HCT116 (cell line): ENCODE results near the gene TFCP2. TPM values are rescaled to one million over a fixed set of nuclear protein-coding genes. Genes with fewer than 3 reads are reported as not detected.

Experiments used
- ATAC-seq: fragments of 200-7000 bp; cut with Tn5 transposase; 2 replicates; pipeline ENCODE4 v1.9.1; 2020; ENCODE audit warnings: mild to moderate bottlenecking, moderate library complexity
- BruUV-seq: library from RNA; stranded (reverse); fragments of 400-500 nt; replicated peaks from 2 replicates; lab custom pipeline; 2021; lab: Mats Ljungman, UMichigan
- CTCF ChIA-PET: fragments of 300-600 bp; sonication (Branson Sonifier 250); formaldehyde crosslinking; loops from one replicate; lab custom pipeline; 2021; ENCODE audit warnings: antibody characterized with exemption; lab: Charles Lee
- POLR2A ChIA-PET: fragments of 300-600, 350-600 bp; sonication (Branson Sonifier 250); formaldehyde crosslinking; loops from one replicate; lab custom pipeline; 2021; ENCODE audit warnings: antibody characterized with exemption; lab: Charles Lee
- RAD21 ChIA-PET, 2 experiments: fragments of 300-600 bp; sonication (Branson Sonifier 250); formaldehyde crosslinking; loops; one replicate each; lab custom pipeline; 2023; ENCODE audit warnings: low total read pairs in 2 of 2; ENCODE audit not compliant: uncharacterized antibody in 2 of 2, unreplicated experiment in 2 of 2, low non-redundant PET in 1 of 2; lab: Charles Lee
- DNase-seq: peaks from one replicate; pipeline ENCODE4 v3.0.0-alpha.2; 2010; ENCODE audit warnings: low read depth, low spot score
- H2AFZ ChIP-seq: fragments of 200-600 bp; shearing (Covaris generic), sonication (generic); 2 replicates; pipeline ENCODE4 v1.6.1; 2017; ENCODE audit warnings: low read depth, mixed run types, mixed read lengths, antibody characterized with exemption, low read length; ENCODE audit not compliant: poor library complexity, severe bottlenecking
- H3K27ac ChIP-seq: 2 replicates; pipeline ENCODE4 v1.5.1; 2012; ENCODE audit warnings: low read depth, low read length
- H3K27me3 ChIP-seq: fragments of 200-600 bp; sonication (generic); 2 replicates; pipeline ENCODE4 v1.6.1; 2016; ENCODE audit warnings: mixed run types, low read length, mixed read lengths; ENCODE audit not compliant: insufficient read depth
- H3K36me3 ChIP-seq, 2 experiments: fragments of 200-500 bp in 1 of 2; fragments of 200-600 bp in 1 of 2; sonication (Bioruptor generic) in 1 of 2; sonication (generic) in 1 of 2; 2 replicates each; pipeline versions ENCODE4 v1.5.1 to v1.6.1; 2014 to 2016; ENCODE audit warnings: low read length in 2 of 2, inconsistent platforms in 1 of 2, mixed read lengths in 1 of 2, mixed run types in 1 of 2; ENCODE audit not compliant: insufficient read depth in 2 of 2, control insufficient read depth in 1 of 2
- H3K4me1 ChIP-seq, 2 experiments: fragments of 200-600 bp in 1 of 2; sonication (generic) in 1 of 2; 2 replicates each; pipeline versions ENCODE4 v1.5.1 to v1.6.1; 2012 to 2017; ENCODE audit warnings: low read length in 2 of 2, inconsistent platforms in 1 of 2, mild to moderate bottlenecking in 1 of 2, mixed read lengths in 1 of 2, mixed run types in 1 of 2, moderate library complexity in 1 of 2; ENCODE audit not compliant: insufficient read depth in 2 of 2, control insufficient read depth in 1 of 2
- H3K4me2 ChIP-seq: fragments of 200-600 bp; sonication (generic); 2 replicates; pipeline ENCODE4 v1.6.1; 2017; ENCODE audit warnings: mixed run types, low read length, mixed read lengths
- H3K4me3 ChIP-seq, 2 experiments: fragments of 200-600 bp in 1 of 2; sonication (generic) in 1 of 2; replicated peaks in 1 of 2; 2 replicates each; pipeline ENCODE4 v1.5.1; 2011 to 2016; ENCODE audit warnings: low read length in 2 of 2, control low read depth in 1 of 2, low read depth in 1 of 2, mild to moderate bottlenecking in 1 of 2, mixed read lengths in 1 of 2, mixed run types in 1 of 2
- H3K79me2 ChIP-seq: fragments of 200-600 bp; sonication (generic); 2 replicates; pipeline ENCODE4 v1.6.1; 2017; ENCODE audit warnings: mild to moderate bottlenecking, mixed run types, low read length, moderate library complexity, mixed read lengths; ENCODE audit not compliant: insufficient read depth
- H3K9ac ChIP-seq: fragments of 200-600 bp; sonication (generic); 2 replicates; pipeline ENCODE4 v1.6.1; 2016; ENCODE audit warnings: low read length, mixed read lengths
- H3K9me2 ChIP-seq: fragments of 200-600 bp; sonication (generic), shearing (Covaris generic); 2 replicates; pipeline ENCODE4 v1.6.1; 2017; ENCODE audit warnings: mixed run types, mild to moderate bottlenecking, moderate library complexity; ENCODE audit not compliant: insufficient read depth
- H3K9me3 ChIP-seq, 2 experiments: fragments of 200-500 bp in 1 of 2; fragments of 200-600 bp in 1 of 2; sonication (Bioruptor generic) in 1 of 2; sonication (generic) in 1 of 2; 2 replicates each; pipeline ENCODE4 v1.6.1; 2014 to 2017; ENCODE audit warnings: low read length in 2 of 2, mixed read lengths in 2 of 2, inconsistent platforms in 1 of 2, low read depth in 1 of 2, mild to moderate bottlenecking in 1 of 2, mixed run types in 1 of 2, moderate library complexity in 1 of 2; ENCODE audit not compliant: control insufficient read depth in 1 of 2, insufficient read depth in 1 of 2
- H4K20me1 ChIP-seq: fragments of 200-600 bp; sonication (generic), shearing (Covaris generic); 2 replicates; pipeline ENCODE4 v1.6.1; 2017; ENCODE audit warnings: mixed run types, mild to moderate bottlenecking, moderate library complexity; ENCODE audit not compliant: insufficient read depth
- CBX3 ChIP-seq: IDR thresholded peaks from 2 replicates; pipeline ENCODE4 v1.6.1; 2012; ENCODE audit warnings: low read depth
- EGR1 ChIP-seq: IDR thresholded peaks from 2 replicates; pipeline ENCODE4 v1.6.1; 2012; ENCODE audit warnings: low read depth
- ELF1 ChIP-seq: IDR thresholded peaks from 2 replicates; pipeline ENCODE4 v1.6.1; 2012; ENCODE audit warnings: low read depth, borderline replicate concordance
- EZH2 ChIP-seq: fragments of 200-600 bp; sonication (generic); IDR thresholded peaks from 2 replicates; pipeline ENCODE4 v1.6.1; 2017; ENCODE audit warnings: antibody characterized with exemption, mixed run types
- EZH2phosphoT487 ChIP-seq: fragments of 200-600 bp; IDR thresholded peaks from 2 replicates; pipeline ENCODE4 v1.6.1; 2018; ENCODE audit warnings: antibody characterized with exemption, borderline replicate concordance
- FOSL1 ChIP-seq: IDR thresholded peaks from 2 replicates; pipeline ENCODE4 v1.6.1; 2012; ENCODE audit warnings: low read depth
- JUND ChIP-seq: IDR thresholded peaks from 2 replicates; pipeline ENCODE4 v1.6.1; 2012
- SIN3A ChIP-seq: IDR thresholded peaks from 2 replicates; pipeline ENCODE4 v1.6.1; 2012; ENCODE audit warnings: low read depth
- SP1 ChIP-seq: IDR thresholded peaks from 2 replicates; pipeline ENCODE4 v1.6.1; 2012; ENCODE audit warnings: low read depth
- SRF ChIP-seq: IDR thresholded peaks from 2 replicates; pipeline ENCODE4 v1.6.1; 2012; ENCODE audit warnings: low read depth
- TCF7L2 ChIP-seq: IDR thresholded peaks from 2 replicates; pipeline ENCODE4 v1.7.0; 2011; ENCODE audit warnings: borderline replicate concordance, inconsistent platforms; ENCODE audit not compliant: insufficient read depth, insufficient read length; ENCODE audit errors: extremely low read depth
- ZFX ChIP-seq: fragments of 450-650 bp; IDR thresholded peaks from 2 replicates; pipeline ENCODE4 v1.6.1; 2017
- ZNF274 ChIP-seq: fragments of 200-500 bp; sonication (Bioruptor generic); IDR thresholded peaks from 2 replicates; pipeline ENCODE4 v1.6.1; 2014; ENCODE audit warnings: mild to moderate bottlenecking, low read depth, low read length, inconsistent platforms
- intact Hi-C: fragments of 100-400 bp; cut with micrococcal nuclease; formaldehyde crosslinking; loops from 2 replicates; pipeline ENCODE4 v1.10.0; 2022
- total RNA-seq: library from RNA; stranded (reverse); gene quantifications from one replicate; pipeline ENCODE4 v1.2.1, GENCODE V29; 2021; ENCODE audit not compliant: unreplicated experiment
- TF ChIP-seq, protein P1 (sequence below), 3 experiments: fragments of 200-600 bp in 1 of 3; sonication (generic) in 1 of 3; IDR thresholded peaks in 2 of 3; conservative IDR thresholded peaks in 1 of 3; 2 replicates each; pipeline ENCODE4 v1.5.1; 2012 to 2017; ENCODE audit warnings: low read depth in 2 of 3, low read length in 2 of 3, antibody characterized with exemption in 1 of 3, borderline replicate concordance in 1 of 3, control low read depth in 1 of 3, mild to moderate bottlenecking in 1 of 3, mixed read lengths in 1 of 3, mixed run types in 1 of 3, moderate library complexity in 1 of 3; ENCODE audit not compliant: insufficient read depth in 1 of 3
- TF ChIP-seq, protein P2 (sequence below): IDR thresholded peaks from 2 replicates; pipeline ENCODE4 v1.6.1; 2011; ENCODE audit warnings: mild to moderate bottlenecking, low read length, moderate library complexity; ENCODE audit not compliant: insufficient replicate concordance; ENCODE audit errors: extremely low read depth
- TF ChIP-seq, protein P3 (sequence below): IDR thresholded peaks from 2 replicates; pipeline ENCODE4 v1.6.1; 2012
- TF ChIP-seq, protein P4 (sequence below): IDR thresholded peaks from 2 replicates; pipeline ENCODE4 v1.6.1; 2012; ENCODE audit warnings: low read depth
- TF ChIP-seq, protein P5 (sequence below): IDR thresholded peaks from 2 replicates; pipeline ENCODE4 v1.6.1; 2012

TFCP2 gene
- total RNA-seq, 1 experiment from 2014 or later: 31.6 TPM

DNA sequence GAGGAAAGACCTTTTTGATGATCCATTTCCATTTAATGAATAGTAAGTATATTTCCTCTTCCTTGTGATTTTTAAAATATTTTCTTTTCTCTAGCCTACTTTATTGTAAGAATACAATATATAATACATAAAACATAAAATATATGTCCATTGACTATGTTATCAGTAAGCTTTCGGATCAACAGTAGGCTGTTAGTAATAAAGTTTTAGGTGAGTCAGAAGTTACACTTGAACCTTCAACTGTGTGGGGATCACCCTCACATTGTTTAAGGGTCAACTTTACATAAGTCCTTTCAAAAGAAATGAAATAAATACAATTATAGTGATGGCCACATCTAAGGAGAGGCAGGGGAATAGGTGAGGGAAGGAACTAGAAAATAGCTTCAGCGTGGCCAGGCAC lies 5.0 kb upstream of the TFCP2 start:
- peaks cover 4 to 10% of the 10 kb centered on the region in 2 experiments; a peak in 2 of 4 replicates for H3K4me1 ChIP-seq
- DNase-seq: no peak
- H3K9ac ChIP-seq: no peak overlapping the region
- CTCF ChIA-PET: no interaction called here
- no peak overlapping the region for H3K4me2 ChIP-seq
- no peaks in the 10 kb centered on the region for H3K79me2 ChIP-seq
- no peaks in the 10 kb centered on the region for H3K9me2 ChIP-seq
- H4K20me1 ChIP-seq: no peaks in the 10 kb centered on the region
- no peaks in the 10 kb centered on the region for H3K36me3 ChIP-seq
- no peak for ATAC-seq
- H3K4me3 ChIP-seq: no peak overlapping the region
- TF ChIP-seq, protein P1, sequence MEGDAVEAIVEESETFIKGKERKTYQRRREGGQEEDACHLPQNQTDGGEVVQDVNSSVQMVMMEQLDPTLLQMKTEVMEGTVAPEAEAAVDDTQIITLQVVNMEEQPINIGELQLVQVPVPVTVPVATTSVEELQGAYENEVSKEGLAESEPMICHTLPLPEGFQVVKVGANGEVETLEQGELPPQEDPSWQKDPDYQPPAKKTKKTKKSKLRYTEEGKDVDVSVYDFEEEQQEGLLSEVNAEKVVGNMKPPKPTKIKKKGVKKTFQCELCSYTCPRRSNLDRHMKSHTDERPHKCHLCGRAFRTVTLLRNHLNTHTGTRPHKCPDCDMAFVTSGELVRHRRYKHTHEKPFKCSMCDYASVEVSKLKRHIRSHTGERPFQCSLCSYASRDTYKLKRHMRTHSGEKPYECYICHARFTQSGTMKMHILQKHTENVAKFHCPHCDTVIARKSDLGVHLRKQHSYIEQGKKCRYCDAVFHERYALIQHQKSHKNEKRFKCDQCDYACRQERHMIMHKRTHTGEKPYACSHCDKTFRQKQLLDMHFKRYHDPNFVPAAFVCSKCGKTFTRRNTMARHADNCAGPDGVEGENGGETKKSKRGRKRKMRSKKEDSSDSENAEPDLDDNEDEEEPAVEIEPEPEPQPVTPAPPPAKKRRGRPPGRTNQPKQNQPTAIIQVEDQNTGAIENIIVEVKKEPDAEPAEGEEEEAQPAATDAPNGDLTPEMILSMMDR (IDR thresholded peaks at IDR 0.05 in 2 of 3, conservative IDR thresholded peaks at IDR 0.05 in 1 of 3; ENCODE audit: borderline replicate concordance in 1 of 3, insufficient read depth in 1 of 3, low read depth in 2 of 3, low read length in 2 of 3): no peak
- TF ChIP-seq SIN3A: no peak
- TF ChIP-seq, protein P2, sequence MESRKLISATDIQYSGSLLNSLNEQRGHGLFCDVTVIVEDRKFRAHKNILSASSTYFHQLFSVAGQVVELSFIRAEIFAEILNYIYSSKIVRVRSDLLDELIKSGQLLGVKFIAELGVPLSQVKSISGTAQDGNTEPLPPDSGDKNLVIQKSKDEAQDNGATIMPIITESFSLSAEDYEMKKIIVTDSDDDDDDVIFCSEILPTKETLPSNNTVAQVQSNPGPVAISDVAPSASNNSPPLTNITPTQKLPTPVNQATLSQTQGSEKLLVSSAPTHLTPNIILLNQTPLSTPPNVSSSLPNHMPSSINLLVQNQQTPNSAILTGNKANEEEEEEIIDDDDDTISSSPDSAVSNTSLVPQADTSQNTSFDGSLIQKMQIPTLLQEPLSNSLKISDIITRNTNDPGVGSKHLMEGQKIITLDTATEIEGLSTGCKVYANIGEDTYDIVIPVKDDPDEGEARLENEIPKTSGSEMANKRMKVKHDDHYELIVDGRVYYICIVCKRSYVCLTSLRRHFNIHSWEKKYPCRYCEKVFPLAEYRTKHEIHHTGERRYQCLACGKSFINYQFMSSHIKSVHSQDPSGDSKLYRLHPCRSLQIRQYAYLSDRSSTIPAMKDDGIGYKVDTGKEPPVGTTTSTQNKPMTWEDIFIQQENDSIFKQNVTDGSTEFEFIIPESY: no peak
- TF ChIP-seq EGR1: no peak
- no peak for TF ChIP-seq SRF
- TF ChIP-seq TCF7L2: no peak
- TF ChIP-seq ELF1: no peak
- TF ChIP-seq, protein P3, sequence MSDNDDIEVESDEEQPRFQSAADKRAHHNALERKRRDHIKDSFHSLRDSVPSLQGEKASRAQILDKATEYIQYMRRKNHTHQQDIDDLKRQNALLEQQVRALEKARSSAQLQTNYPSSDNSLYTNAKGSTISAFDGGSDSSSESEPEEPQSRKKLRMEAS: no peak
- no peak for TF ChIP-seq ZNF274
- TF ChIP-seq FOSL1: no peak
- no peak for TF ChIP-seq ZFX
- no peak for TF ChIP-seq SP1
- TF ChIP-seq EZH2: no peak
- TF ChIP-seq EZH2phosphoT487: no peak
- TF ChIP-seq, protein P4, sequence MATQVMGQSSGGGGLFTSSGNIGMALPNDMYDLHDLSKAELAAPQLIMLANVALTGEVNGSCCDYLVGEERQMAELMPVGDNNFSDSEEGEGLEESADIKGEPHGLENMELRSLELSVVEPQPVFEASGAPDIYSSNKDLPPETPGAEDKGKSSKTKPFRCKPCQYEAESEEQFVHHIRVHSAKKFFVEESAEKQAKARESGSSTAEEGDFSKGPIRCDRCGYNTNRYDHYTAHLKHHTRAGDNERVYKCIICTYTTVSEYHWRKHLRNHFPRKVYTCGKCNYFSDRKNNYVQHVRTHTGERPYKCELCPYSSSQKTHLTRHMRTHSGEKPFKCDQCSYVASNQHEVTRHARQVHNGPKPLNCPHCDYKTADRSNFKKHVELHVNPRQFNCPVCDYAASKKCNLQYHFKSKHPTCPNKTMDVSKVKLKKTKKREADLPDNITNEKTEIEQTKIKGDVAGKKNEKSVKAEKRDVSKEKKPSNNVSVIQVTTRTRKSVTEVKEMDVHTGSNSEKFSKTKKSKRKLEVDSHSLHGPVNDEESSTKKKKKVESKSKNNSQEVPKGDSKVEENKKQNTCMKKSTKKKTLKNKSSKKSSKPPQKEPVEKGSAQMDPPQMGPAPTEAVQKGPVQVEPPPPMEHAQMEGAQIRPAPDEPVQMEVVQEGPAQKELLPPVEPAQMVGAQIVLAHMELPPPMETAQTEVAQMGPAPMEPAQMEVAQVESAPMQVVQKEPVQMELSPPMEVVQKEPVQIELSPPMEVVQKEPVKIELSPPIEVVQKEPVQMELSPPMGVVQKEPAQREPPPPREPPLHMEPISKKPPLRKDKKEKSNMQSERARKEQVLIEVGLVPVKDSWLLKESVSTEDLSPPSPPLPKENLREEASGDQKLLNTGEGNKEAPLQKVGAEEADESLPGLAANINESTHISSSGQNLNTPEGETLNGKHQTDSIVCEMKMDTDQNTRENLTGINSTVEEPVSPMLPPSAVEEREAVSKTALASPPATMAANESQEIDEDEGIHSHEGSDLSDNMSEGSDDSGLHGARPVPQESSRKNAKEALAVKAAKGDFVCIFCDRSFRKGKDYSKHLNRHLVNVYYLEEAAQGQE: no peak
- TF ChIP-seq, protein P5, sequence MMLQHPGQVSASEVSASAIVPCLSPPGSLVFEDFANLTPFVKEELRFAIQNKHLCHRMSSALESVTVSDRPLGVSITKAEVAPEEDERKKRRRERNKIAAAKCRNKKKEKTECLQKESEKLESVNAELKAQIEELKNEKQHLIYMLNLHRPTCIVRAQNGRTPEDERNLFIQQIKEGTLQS: no peak
- no peak for TF ChIP-seq CBX3
- TF ChIP-seq JUND: no peak
- no peak overlapping the region for H3K27ac ChIP-seq
- H3K27me3 ChIP-seq: no peaks in the 10 kb centered on the region
- H2AFZ ChIP-seq: no peak overlapping the region
- no TSS peak for BruUV-seq
- intact Hi-C loops: no loop called here
- RAD21 ChIA-PET: no interaction called here
- POLR2A ChIA-PET: no interaction called here
- H3K9me3 ChIP-seq: no peaks in the 10 kb centered on the region
